ENCODE measurements around the gene RRM2.
A peak's percentile ranks its signal among the peaks of the same experiment; 100 is the strongest.

Gene RRM2

DNA sequence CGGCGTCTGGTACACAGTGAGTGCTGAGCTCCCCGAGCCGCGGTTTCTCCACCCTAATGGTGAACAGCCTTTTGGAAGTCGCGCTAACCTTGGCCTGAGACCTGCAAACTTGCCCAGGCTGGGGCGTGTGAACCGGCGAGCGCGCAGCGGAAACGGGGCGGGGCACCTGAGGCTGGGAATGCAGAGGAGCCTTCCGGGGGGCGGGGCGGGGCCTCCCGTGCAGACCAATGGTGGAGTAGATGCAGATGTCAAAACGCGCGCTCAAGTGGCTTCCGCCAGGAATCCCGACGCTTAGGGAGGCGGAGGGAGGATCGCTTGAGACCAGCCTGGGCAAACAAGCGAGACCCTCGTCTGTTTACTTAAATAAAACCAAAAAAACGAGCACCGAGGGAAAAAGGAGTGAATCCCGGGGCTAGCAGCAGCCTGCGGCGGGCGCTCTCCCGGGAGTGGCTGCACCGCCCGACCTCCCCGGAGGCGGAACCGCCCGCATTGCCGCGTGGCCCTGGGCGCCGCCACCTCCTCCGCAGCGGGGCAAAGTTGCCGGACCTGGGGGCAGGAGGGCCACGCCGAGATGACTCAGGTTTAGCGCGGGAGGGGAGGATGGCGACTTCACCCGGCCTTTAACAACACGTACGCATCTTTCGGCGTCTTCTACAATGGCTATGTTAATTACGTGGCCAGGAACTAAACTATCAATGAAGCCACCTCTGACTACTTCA, 2.2 kb upstream of the RRM2 start:
- in situ Hi-C loops (cut with MboI; ENCODE audit: low sequenced_read_pairs, unreplicated experiment) = loop anchor here (10.0 kb wide), 1 partner anchor 294 kb away; no protein-coding TSS in a partner anchor

DNA sequence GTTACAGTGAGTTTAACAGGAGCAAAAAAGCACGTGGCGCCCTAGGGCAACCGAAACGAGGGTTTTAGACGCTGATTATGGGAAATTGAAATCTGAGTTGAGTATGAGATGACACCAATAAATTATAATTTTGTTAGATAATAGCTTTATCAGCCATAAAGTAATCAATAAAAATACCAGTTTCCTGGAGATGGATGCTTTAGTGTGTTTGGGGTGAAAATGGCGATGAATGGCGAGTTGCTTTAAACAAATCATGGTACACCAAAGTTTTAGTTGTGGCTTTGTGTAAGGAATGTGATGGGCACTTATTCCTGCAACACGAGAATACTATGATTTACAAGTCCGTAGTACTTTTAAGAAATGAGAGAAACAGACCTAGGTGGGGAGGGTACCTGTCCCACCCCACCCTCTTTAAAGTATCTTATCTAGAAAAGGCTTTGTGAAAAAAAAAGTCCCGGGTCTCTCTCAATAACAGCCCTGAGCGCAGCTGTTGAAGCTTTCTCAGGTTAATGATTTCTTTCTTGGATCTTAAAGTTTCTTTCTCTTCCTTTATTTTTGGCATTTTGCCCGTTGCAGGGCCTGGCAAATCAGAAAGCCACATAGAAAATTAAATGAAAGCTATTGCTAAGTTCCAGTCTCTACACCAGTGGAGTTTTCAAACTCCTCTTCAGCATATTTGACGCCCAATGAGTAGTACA, 1.5 kb upstream of the RRM2 start:
- DNase-seq (ENCODE audit: low spot score) = no peak
- TF ChIP-seq, protein P1, sequence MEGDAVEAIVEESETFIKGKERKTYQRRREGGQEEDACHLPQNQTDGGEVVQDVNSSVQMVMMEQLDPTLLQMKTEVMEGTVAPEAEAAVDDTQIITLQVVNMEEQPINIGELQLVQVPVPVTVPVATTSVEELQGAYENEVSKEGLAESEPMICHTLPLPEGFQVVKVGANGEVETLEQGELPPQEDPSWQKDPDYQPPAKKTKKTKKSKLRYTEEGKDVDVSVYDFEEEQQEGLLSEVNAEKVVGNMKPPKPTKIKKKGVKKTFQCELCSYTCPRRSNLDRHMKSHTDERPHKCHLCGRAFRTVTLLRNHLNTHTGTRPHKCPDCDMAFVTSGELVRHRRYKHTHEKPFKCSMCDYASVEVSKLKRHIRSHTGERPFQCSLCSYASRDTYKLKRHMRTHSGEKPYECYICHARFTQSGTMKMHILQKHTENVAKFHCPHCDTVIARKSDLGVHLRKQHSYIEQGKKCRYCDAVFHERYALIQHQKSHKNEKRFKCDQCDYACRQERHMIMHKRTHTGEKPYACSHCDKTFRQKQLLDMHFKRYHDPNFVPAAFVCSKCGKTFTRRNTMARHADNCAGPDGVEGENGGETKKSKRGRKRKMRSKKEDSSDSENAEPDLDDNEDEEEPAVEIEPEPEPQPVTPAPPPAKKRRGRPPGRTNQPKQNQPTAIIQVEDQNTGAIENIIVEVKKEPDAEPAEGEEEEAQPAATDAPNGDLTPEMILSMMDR (IDR thresholded peaks at IDR 0.05; ENCODE audit: borderline replicate concordance, control extremely low read depth, extremely low read depth, insufficient read depth, missing control alignments) = no peak
- in situ Hi-C loops (cut with MboI; ENCODE audit: low sequenced_read_pairs, unreplicated experiment) = loop anchor here (10.0 kb wide), 1 partner anchor 294 kb away; no protein-coding TSS in a partner anchor

More for the DNA sequence above, 2.2 kb upstream of the RRM2 start:
- TF ChIP-seq, protein P1 (IDR thresholded peaks at IDR 0.05; ENCODE audit: borderline replicate concordance, control extremely low read depth, extremely low read depth, insufficient read depth, missing control alignments) = no peak
- peak; percentile 94 for DNase-seq (ENCODE audit: low spot score)

DNA sequence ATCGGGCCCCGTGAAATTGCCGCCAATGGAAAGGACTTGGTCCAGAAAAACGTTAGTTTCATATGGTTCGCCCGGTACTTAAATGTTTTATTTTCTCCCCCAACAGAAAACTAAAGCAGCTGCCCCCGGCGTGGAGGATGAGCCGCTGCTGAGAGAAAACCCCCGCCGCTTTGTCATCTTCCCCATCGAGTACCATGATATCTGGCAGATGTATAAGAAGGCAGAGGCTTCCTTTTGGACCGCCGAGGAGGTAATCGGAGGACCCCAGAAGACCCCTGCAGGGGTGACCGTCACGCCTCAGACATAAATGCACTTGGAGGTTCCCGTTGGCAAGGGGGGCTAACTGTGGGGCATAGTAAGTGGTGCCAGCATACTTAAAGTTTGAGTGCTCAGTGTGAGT, 742 bp downstream of the RRM2 start:
- in situ Hi-C loops (cut with MboI; ENCODE audit: low sequenced_read_pairs, unreplicated experiment) = loop anchor here (10.0 kb wide), 1 partner anchor 292 kb away; no protein-coding TSS in a partner anchor
- no peak for DNase-seq (ENCODE audit: low spot score)
- TF ChIP-seq, protein P1 (IDR thresholded peaks at IDR 0.05; ENCODE audit: borderline replicate concordance, control extremely low read depth, extremely low read depth, insufficient read depth, missing control alignments) = no peak

DNA sequence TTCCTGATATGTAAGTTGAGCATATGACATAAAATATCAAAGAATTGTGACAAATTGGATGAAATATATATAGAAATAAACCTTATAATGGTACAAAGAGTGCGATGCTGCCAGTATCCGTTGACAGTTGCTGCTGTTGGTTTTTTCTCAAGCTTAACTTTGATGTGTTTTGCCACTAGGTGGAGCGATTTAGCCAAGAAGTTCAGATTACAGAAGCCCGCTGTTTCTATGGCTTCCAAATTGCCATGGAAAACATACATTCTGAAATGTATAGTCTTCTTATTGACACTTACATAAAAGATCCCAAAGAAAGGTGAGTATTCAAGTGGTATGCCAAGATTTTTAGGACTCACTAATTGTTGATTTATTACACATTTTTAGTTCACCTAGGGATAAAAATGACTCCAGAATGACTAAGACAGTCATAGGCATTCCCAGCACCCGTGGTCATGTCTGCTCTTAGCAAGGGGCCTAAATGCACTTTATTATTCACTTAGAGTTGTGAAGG, 2.1 kb downstream of the RRM2 start:
- TF ChIP-seq, protein P1 (IDR thresholded peaks at IDR 0.05; ENCODE audit: borderline replicate concordance, control extremely low read depth, extremely low read depth, insufficient read depth, missing control alignments) = peak; percentile 42
- in situ Hi-C loops (cut with MboI; ENCODE audit: low sequenced_read_pairs, unreplicated experiment) = loop anchor here (10.0 to 25.0 kb wide), 2 partner anchors 290 to 538 kb away; no protein-coding TSS in a partner anchor
- peak; percentile 63 for DNase-seq (ENCODE audit: low spot score)

DNA sequence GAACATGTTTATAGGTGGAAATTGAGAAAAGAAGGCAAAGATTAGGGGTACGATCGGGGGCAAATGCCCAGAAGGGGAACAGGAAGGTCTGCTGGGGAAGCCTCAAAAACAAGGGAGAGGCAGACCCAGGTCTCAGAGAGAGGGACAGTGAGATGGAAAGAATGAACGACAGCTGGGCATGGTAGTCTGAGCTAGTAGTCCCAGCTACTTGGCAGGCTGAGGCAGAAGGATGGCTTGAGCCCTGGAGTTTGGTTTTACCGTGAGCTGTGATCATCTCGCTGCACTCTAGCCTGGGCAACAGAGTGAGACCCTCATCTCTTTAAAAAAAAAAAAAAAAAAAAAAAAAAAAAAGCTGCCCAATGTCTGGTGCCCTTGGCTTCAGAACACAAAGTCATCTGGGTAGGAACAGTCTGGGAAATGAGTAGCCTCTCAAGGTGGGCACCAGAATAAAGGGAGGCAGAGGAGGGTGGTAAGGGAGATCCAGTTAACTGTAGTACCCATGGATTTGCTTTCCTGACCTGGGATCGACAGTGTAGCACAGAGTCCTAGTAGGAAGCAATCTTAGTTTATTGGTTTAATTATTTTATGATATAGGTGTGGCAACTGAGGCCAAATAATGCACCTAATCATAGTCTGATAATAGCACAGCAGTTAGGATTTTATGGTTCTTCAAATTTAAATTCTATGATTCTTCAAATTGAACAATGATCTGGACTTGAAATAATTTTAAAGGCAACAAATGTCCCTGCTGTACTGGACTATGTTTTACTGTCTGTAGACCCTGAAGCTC, 3.5 kb downstream of the RRM2 start:
- DNase-seq (ENCODE audit: low spot score) = no peak
- TF ChIP-seq, protein P1 (IDR thresholded peaks at IDR 0.05; ENCODE audit: borderline replicate concordance, control extremely low read depth, extremely low read depth, insufficient read depth, missing control alignments) = no peak
- in situ Hi-C loops (cut with MboI; ENCODE audit: low sequenced_read_pairs, unreplicated experiment) = loop anchor here (10.0 to 25.0 kb wide), 2 partner anchors 289 to 536 kb away; no protein-coding TSS in a partner anchor

DNA sequence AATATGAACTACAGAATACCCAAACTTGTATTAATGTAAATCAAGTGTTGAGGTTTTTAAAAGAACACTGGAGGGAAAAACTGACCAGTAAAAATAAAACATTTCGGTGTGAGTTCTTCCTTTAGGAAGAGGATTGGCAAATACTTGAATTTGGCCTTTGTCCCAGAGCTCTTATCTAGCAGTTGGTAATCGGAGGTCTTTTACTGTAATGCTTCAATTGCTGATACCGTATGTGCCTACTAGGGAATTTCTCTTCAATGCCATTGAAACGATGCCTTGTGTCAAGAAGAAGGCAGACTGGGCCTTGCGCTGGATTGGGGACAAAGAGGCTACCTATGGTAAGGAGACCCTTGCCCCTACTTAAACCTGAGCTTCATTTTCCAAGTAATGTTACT, 4.1 kb downstream of the RRM2 start:
- DNase-seq (ENCODE audit: low spot score) = no peak
- in situ Hi-C loops (cut with MboI; ENCODE audit: low sequenced_read_pairs, unreplicated experiment) = loop anchor here (10.0 to 25.0 kb wide), 2 partner anchors 288 to 536 kb away; no protein-coding TSS in a partner anchor
- TF ChIP-seq, protein P1 (IDR thresholded peaks at IDR 0.05; ENCODE audit: borderline replicate concordance, control extremely low read depth, extremely low read depth, insufficient read depth, missing control alignments) = no peak

Data from GM13976 (cell line).